ENCODE measurements around the gene DAND5. TPM values are rescaled to one million over a fixed set of nuclear protein-coding genes. Genes with fewer than 3 reads are reported as not detected.

The DAND5 gene
- total RNA-seq, 3 donors from 2014 or later (not counting 1 experiment from before 2014, with no cell fraction given) = not detected

DNA sequence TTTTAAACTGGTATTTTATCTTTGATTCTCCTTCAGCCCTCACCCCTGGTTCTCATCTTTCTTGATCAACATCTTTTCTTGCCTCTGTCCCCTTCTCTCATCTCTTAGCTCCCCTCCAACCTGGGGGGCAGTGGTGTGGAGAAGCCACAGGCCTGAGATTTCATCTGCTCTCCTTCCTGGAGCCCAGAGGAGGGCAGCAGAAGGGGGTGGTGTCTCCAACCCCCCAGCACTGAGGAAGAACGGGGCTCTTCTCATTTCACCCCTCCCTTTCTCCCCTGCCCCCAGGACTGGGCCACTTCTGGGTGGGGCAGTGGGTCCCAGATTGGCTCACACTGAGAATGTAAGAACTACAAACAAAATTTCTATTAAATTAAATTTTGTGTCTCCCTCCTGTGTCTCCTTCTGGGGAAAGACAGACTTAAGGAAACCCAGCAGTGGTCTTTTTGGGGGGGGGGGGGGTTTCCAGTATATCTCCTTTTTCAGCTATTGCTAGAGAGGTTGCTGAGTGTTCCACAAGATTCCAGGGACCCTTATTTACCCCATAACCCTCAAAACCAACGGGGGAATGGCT lies 25.2 kb upstream of the DAND5 start:
- no peaks in the 10 kb centered on the region for H3K27me3 ChIP-seq (ENCODE audit: control insufficient read depth, insufficient read depth, low read length)
- Mint-ChIP-seq H3K9me3 (no peaks in the 10 kb centered on the region), H3K4me3 (no peak overlapping the region), H3K4me1 (peaks cover 44 to 49% of the 10 kb centered on the region in 2 donors), H3K27ac (peak overlapping the region; percentile 94), H3K27me3 (ENCODE audit: low read depth in 2 of 2) (no peaks in the 10 kb centered on the region), H3K36me3 (no peaks in the 10 kb centered on the region)
- 60% methylated on average over 1 of the region's 2 CpGs for WGBS (ENCODE audit: insufficient coverage)
- no peak for ATAC-seq
- H3K4me3 ChIP-seq (ENCODE audit: low read length) = no peak overlapping the region
- H3K36me3 ChIP-seq (ENCODE audit: control insufficient read depth, insufficient read depth, low read length) = peaks cover 72% of the 10 kb centered on the region
- DNase-seq = no peak
- TF ChIP-seq, protein P1, sequence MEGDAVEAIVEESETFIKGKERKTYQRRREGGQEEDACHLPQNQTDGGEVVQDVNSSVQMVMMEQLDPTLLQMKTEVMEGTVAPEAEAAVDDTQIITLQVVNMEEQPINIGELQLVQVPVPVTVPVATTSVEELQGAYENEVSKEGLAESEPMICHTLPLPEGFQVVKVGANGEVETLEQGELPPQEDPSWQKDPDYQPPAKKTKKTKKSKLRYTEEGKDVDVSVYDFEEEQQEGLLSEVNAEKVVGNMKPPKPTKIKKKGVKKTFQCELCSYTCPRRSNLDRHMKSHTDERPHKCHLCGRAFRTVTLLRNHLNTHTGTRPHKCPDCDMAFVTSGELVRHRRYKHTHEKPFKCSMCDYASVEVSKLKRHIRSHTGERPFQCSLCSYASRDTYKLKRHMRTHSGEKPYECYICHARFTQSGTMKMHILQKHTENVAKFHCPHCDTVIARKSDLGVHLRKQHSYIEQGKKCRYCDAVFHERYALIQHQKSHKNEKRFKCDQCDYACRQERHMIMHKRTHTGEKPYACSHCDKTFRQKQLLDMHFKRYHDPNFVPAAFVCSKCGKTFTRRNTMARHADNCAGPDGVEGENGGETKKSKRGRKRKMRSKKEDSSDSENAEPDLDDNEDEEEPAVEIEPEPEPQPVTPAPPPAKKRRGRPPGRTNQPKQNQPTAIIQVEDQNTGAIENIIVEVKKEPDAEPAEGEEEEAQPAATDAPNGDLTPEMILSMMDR (IDR thresholded peaks at IDR 0.05) = no peak
- peak overlapping the region; percentile 87 for H3K27ac ChIP-seq (ENCODE audit: low read length)
- intact Hi-C loops (cut with micrococcal nuclease) = no loop called here
- H3K4me1 ChIP-seq (ENCODE audit: control insufficient read depth, insufficient read depth, low read length) = peaks cover 59% of the 10 kb centered on the region
- H3K9me3 ChIP-seq (ENCODE audit: control insufficient read depth, insufficient read depth, low read length) = no peaks in the 10 kb centered on the region

DNA sequence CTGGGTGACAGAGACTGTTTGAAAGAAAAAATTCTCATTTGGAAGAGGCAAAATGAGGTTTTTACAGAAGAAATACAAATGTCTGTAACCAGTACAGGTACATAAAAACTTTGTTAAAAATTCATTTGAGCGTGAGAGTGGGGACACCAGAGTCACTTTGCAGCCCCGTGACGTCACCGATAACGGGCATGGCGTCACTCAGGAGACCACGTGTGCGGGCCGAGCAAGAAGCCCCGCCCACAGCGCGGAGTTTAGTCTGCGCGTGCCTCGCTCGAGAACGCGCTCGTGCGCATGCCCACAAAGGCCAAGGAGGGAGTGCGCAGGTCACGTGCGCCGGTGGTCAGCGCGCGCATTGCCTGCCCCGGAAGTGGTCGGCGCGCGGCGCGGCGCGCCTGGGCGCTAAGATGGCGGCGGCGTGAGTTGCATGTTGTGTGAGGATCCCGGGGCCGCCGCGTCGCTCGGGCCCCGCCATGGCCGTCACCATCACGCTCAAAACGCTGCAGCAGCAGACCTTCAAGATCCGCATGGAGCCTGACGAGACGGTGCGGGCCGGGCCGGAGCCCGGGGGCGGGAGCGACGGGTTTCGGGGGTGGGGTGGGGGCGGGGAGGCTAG lies 23.8 kb upstream of the DAND5 start, which contains the start of gene RAD23A:
TSS of gene RAD23A (plus strand) at position 384 of the 613 bp plus-strand sequence. CDS start at position 471, 87 bp downstream.
- Histone ChIP-seq H3K4me3 (ENCODE audit: low read length) (peak within 1 kb of the TSS; percentile 57), H3K27me3 (ENCODE audit: control insufficient read depth, insufficient read depth, low read length) (no peaks in the 10 kb centered on the region), H3K9me3 (ENCODE audit: control insufficient read depth, insufficient read depth, low read length) (no peaks in the 10 kb centered on the region), H3K27ac (ENCODE audit: low read length) (peak within 1 kb of the TSS; percentile 87), H3K4me1 (ENCODE audit: control insufficient read depth, insufficient read depth, low read length) (peaks cover 45% of the 10 kb centered on the region), H3K36me3 (ENCODE audit: control insufficient read depth, insufficient read depth, low read length) (peaks cover 71% of the 10 kb centered on the region)
- H3K27ac Mint-ChIP-seq = peak within 1 kb of the TSS; percentile 94
- no peaks in the 10 kb centered on the region for H3K9me3 Mint-ChIP-seq
- H3K36me3 Mint-ChIP-seq = no peaks in the 10 kb centered on the region
- H3K4me3 Mint-ChIP-seq = peak within 1 kb of the TSS; percentile 97
- TF ChIP-seq, protein P1 (IDR thresholded peaks at IDR 0.05) = no peak
- H3K27me3 Mint-ChIP-seq (ENCODE audit: low read depth in 2 of 2) = no peaks in the 10 kb centered on the region
- peak; percentile 88 to 95 (median 88) for ATAC-seq
- DNase-seq = peak; percentile 99 to 100
- intact Hi-C loops (cut with micrococcal nuclease) = no loop called here
- peaks cover 30 to 35% of the 10 kb centered on the region in 2 donors for H3K4me1 Mint-ChIP-seq
- WGBS (ENCODE audit: insufficient coverage) = under 1% methylated on average over 62 of the region's 62 CpGs

DNA sequence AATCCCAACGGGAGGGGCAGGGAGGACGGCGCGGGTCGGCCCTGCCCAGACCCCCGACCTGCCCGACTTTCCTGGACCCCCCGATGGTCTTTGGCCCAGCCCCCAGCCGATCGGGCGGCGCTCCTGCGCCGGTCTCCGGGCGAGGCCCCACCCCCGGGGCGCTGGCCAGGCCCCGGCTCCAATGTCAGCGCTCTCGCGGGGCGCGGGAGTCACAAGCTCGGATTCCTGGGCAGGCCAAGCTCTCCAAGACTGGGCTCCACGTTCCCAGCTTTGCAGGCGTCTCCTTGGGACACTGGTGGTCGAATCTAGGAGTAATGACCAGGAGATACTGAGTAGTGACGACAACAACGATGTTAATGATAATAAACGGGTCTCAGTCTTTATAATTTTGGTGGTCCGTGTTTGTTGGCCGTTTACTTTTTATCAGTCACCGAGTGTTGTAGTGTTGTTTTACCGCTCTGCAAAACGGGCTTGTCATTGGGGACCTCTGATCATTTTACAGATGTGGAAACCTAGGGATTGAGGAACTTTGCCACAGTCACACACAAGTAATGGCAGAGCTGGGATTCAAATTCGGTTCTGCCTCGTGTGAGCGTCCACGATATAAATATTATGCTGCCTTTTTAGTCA lies 23.2 kb upstream of the DAND5 start:
- H3K27ac ChIP-seq (ENCODE audit: low read length) = peak overlapping the region; percentile 77

More for the DNA sequence above, 23.2 kb upstream of the DAND5 start:
- TF ChIP-seq, protein P1 (IDR thresholded peaks at IDR 0.05) = no peak
- Mint-ChIP-seq H3K27me3 (ENCODE audit: low read depth in 2 of 2) (no peaks in the 10 kb centered on the region), H3K4me1 (peaks cover 27 to 33% of the 10 kb centered on the region in 2 donors), H3K9me3 (no peaks in the 10 kb centered on the region), H3K27ac (peak overlapping the region; percentile 94), H3K36me3 (no peaks in the 10 kb centered on the region), H3K4me3 (peak overlapping the region; percentile 89)
- Histone ChIP-seq H3K36me3 (ENCODE audit: control insufficient read depth, insufficient read depth, low read length) (peaks cover 70% of the 10 kb centered on the region), H3K4me3 (ENCODE audit: low read length) (peak overlapping the region; percentile 57), H3K9me3 (ENCODE audit: control insufficient read depth, insufficient read depth, low read length) (no peaks in the 10 kb centered on the region), H3K4me1 (ENCODE audit: control insufficient read depth, insufficient read depth, low read length) (peaks cover 38% of the 10 kb centered on the region), H3K27me3 (ENCODE audit: control insufficient read depth, insufficient read depth, low read length) (no peaks in the 10 kb centered on the region)
- WGBS (ENCODE audit: insufficient coverage) = 2% methylated on average over 40 of the region's 40 CpGs
- intact Hi-C loops (cut with micrococcal nuclease) = no loop called here
- peak; percentile 47 to 64 (median 57) for ATAC-seq
- DNase-seq = peak in 1 of 2 donors; percentile 66
